Right lobe of liver (tissue), 4 donors: ENCODE data around the gene ENTPD3.

Experiments
- CTCF ChIP-seq, 4 donors: fragments of 200-600 bp in 3 of 4; fragments of 450-650 bp in 1 of 4; IDR thresholded peaks; one replicate each; pipeline versions ENCODE4 v1.5.1 to v1.8.0; 2016 to 2022; ENCODE audit warnings: antibody characterized with exemption in 4 of 4, mild to moderate bottlenecking in 2 of 4
- POLR2A ChIP-seq: fragments of 450-650 bp; IDR thresholded peaks from one replicate; pipeline ENCODE4 v1.6.1; 2017; ENCODE audit warnings: antibody characterized with exemption, mild to moderate bottlenecking
- donor health status: DM: no; HTN: no; CAD: no.
- donor health status: DM: no; HTN: no; CAD: no.
- donor health status: DM: no; HTN: yes; CAD: no.

GRCh38 chr3:40407611-40408010 lies 20.6 kb downstream of the ENTPD3 start:
- TF ChIP-seq CTCF (IDR thresholded peaks at IDR 0.05) = no peak
- TF ChIP-seq POLR2A = no peak
